Gastrocnemius medialis (tissue), 4 donors: ENCODE results near the gene ZNF627.

ENCODE experiments used
- POLR2A ChIP-seq, 2 donors: fragments of 450-650 bp; IDR thresholded peaks; one replicate each; pipeline ENCODE4 v1.6.1; 2017; ENCODE audit warnings: antibody characterized with exemption in 2 of 2, mild to moderate bottlenecking in 2 of 2, moderate library complexity in 2 of 2
- TF ChIP-seq, protein P1 (sequence below), 5 experiments: fragments of 450-650 bp in 3 of 5; fragments of 200-600 bp in 2 of 5; sonication (generic) in 2 of 5; IDR thresholded peaks in 4 of 5; conservative IDR thresholded peaks in 1 of 5; 1 replicate in 4 of 5; 2 replicates in 1 of 5; pipeline ENCODE4 v1.5.1; 2016 to 2019; ENCODE audit warnings: antibody characterized with exemption in 5 of 5, mild to moderate bottlenecking in 3 of 5, moderate library complexity in 3 of 5

DNA sequence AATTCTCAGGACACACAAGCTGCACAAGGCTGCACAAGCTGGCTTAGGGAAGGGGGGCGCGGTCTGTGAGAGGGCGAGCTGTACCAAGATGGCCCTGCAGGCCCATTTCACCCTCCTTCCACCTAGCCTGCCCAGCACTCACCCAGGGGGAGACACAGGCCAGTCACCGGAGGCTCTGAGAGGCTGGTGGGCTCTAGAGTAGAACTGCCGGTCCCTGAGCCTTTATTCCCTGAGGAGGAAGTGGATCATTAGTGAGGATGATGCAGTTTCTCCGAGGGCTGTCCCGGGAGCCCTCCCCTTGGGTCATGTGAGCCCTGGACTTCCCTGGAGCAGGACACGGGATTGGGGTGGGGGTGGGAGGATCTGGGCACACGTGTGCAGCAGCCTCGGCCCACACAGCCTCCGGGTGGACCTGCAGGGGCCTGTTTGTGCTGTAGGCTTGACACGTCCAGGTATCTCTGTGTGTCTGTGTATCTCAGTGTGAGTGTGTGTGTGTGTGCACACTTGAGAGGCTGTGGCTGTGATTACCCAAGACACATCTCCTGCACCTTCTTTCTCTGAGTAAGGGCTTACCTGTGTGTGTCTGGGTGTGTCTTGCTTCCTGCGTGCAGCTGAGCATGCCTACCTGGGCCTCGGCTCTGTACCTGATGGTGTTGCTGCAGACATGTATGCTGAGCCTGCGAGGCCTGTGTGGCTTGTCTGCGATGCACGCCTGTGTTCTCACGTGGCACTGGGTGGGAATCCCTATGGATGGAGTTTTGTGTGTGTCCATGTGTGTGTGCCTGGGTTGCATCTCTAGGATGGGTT lies 19.6 kb upstream of the ZNF627 start, which contains the start of gene ACP5:
- TF ChIP-seq, protein P1, sequence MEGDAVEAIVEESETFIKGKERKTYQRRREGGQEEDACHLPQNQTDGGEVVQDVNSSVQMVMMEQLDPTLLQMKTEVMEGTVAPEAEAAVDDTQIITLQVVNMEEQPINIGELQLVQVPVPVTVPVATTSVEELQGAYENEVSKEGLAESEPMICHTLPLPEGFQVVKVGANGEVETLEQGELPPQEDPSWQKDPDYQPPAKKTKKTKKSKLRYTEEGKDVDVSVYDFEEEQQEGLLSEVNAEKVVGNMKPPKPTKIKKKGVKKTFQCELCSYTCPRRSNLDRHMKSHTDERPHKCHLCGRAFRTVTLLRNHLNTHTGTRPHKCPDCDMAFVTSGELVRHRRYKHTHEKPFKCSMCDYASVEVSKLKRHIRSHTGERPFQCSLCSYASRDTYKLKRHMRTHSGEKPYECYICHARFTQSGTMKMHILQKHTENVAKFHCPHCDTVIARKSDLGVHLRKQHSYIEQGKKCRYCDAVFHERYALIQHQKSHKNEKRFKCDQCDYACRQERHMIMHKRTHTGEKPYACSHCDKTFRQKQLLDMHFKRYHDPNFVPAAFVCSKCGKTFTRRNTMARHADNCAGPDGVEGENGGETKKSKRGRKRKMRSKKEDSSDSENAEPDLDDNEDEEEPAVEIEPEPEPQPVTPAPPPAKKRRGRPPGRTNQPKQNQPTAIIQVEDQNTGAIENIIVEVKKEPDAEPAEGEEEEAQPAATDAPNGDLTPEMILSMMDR (IDR thresholded peaks at IDR 0.05 in 4 of 5, conservative IDR thresholded peaks at IDR 0.05 in 1 of 5), result no peak
- TF ChIP-seq POLR2A (IDR thresholded peaks at IDR 0.05), result no peak
